HepG2 (cell line): ENCODE measurements around the gene POU2AF2. TPM values are rescaled to one million over a fixed set of nuclear protein-coding genes. Genes with fewer than 3 reads are reported as not detected.

Experiments used
- ARNT2 ChIP-seq: sonication (generic); formaldehyde crosslinking; IDR thresholded peaks from 2 replicates; pipeline ENCODE4 v1.8.0; 2022; ENCODE audit warnings: mild to moderate bottlenecking, low read depth, missing genetic modification reagents, moderate library complexity
- CHD2 ChIP-seq: IDR thresholded peaks from 2 replicates; pipeline ENCODE4 v1.6.1; 2011; ENCODE audit warnings: low read depth, low read length, improper control_type of control experiment
- CREM ChIP-seq, 2 experiments: sonication (generic) in 1 of 2; formaldehyde crosslinking in 1 of 2; IDR thresholded peaks; 2 replicates each; pipeline versions ENCODE4 v1.4.0 to v1.6.1; 2016 to 2020; ENCODE audit warnings: antibody characterized with exemption in 1 of 2, mild to moderate bottlenecking in 1 of 2, missing genetic modification reagents in 1 of 2
- CSRNP1 ChIP-seq: sonication (generic); formaldehyde crosslinking; IDR thresholded peaks from 2 replicates; pipeline ENCODE4 v1.8.1; 2023; ENCODE audit warnings: mild to moderate bottlenecking, missing genetic modification reagents
- EEA1 ChIP-seq: sonication (generic); formaldehyde crosslinking; IDR thresholded peaks from 2 replicates; pipeline ENCODE4 v1.5.1; 2020; ENCODE audit warnings: mild to moderate bottlenecking, missing genetic modification reagents, borderline replicate concordance
- ETV5 ChIP-seq: IDR thresholded peaks from 2 replicates; pipeline ENCODE4 v1.6.1; 2018; ENCODE audit warnings: missing biosample characterization, missing genetic modification reagents, inconsistent platforms, borderline replicate concordance
- JARID2 ChIP-seq: sonication (generic); formaldehyde crosslinking; IDR thresholded peaks from 2 replicates; pipeline ENCODE4 v1.8.1; 2023; ENCODE audit warnings: missing genetic modification reagents, inconsistent platforms; ENCODE audit not compliant: insufficient replicate concordance
- KAT2B ChIP-seq: fragments of 150-350 bp; IDR thresholded peaks from 2 replicates; pipeline ENCODE4 v1.6.1; 2014; ENCODE audit warnings: low read depth, low read length, borderline replicate concordance
- KDM5A ChIP-seq: fragments of 200-600 bp; sonication (generic); IDR thresholded peaks from 2 replicates; pipeline ENCODE4 v1.7.0; 2018; ENCODE audit warnings: antibody characterized with exemption, mild to moderate bottlenecking, low read length, borderline replicate concordance
- SRY ChIP-seq: sonication (generic); formaldehyde crosslinking; IDR thresholded peaks from 2 replicates; pipeline ENCODE4 v1.8.0; 2022; ENCODE audit warnings: mild to moderate bottlenecking, missing genetic modification reagents
- STAG1 ChIP-seq: sonication (generic); formaldehyde crosslinking; IDR thresholded peaks from 2 replicates; pipeline ENCODE4 v1.4.0; 2020; ENCODE audit warnings: missing genetic modification reagents
- TBX3 ChIP-seq: fragments of 450-650 bp; IDR thresholded peaks from 2 replicates; pipeline ENCODE4 v1.6.1; 2017; ENCODE audit warnings: antibody characterized with exemption, mild to moderate bottlenecking, inconsistent platforms, borderline replicate concordance
- ZBTB26 ChIP-seq: IDR thresholded peaks from 2 replicates; pipeline ENCODE4 v1.6.1; 2016; ENCODE audit warnings: missing compliant biosample characterization, missing genetic modification reagents, borderline replicate concordance
- ZNF207 ChIP-seq: fragments of 450-650 bp; IDR thresholded peaks from 2 replicates; pipeline ENCODE4 v1.6.1; 2016; ENCODE audit warnings: antibody characterized with exemption, borderline replicate concordance
- ZNF609 ChIP-seq: sonication (generic); formaldehyde crosslinking; IDR thresholded peaks from 2 replicates; pipeline ENCODE4 v1.4.0; 2020; ENCODE audit warnings: mild to moderate bottlenecking, missing genetic modification reagents, borderline replicate concordance
- ZNF670 ChIP-seq: sonication (generic); formaldehyde crosslinking; IDR thresholded peaks from 2 replicates; pipeline ENCODE4 v1.8.0; 2022; ENCODE audit warnings: mild to moderate bottlenecking, missing genetic modification reagents, borderline replicate concordance
- ZNF687 ChIP-seq: sonication (generic); formaldehyde crosslinking; IDR thresholded peaks from 2 replicates; pipeline ENCODE4 v1.5.1; 2020; ENCODE audit warnings: mild to moderate bottlenecking, missing genetic modification reagents, moderate library complexity
- polyA plus RNA-seq, 8 experiments: library from polyadenylated mRNA; depleted of rRNA in 3 of 8; stranded (reverse) in 7 of 8; unstranded in 1 of 8; fragments of >200 nt; fragmentation: Illumina TruSeq in 4 of 8; extraction: Trizol in 4 of 8; gene quantifications; 2 replicates each; pipeline versions ENCODE4 v1.2.1 to v1.2.3, GENCODE V29; 2011 to 2016; ENCODE audit warnings: low read depth in 4 of 8, missing spikeins in 1 of 8, mixed read lengths in 1 of 8; ENCODE audit not compliant: insufficient read depth in 1 of 8
- total RNA-seq, 5 experiments: library from RNA; depleted of rRNA; stranded (reverse); fragments of >200 nt; fragmentation: Illumina TruSeq; extraction: Trizol; gene quantifications; 2 replicates each; pipeline ENCODE4 v1.2.3, GENCODE V29; 2016; ENCODE audit warnings: low read depth in 1 of 5

POU2AF2 gene
- total and polyA plus RNA-seq, 2 of the 13 experiments (the other 11 are each of a cell fraction or from before 2014, with no cell fraction given), result 0.11 TPM; not detected in 1

- no peak for TF ChIP-seq CSRNP1 (CRISPR knock-in tag)
- TF ChIP-seq EEA1 (CRISPR knock-in tag), result no peak
- TF ChIP-seq ZBTB26 (CRISPR knock-in tag), result no peak
- no peak for TF ChIP-seq JARID2 (CRISPR knock-in tag)
- TF ChIP-seq ZNF670 (CRISPR knock-in tag), result no peak
- 0 out of 2 replicates have a peak, but pooled peaks have one; percentile 21 for TF ChIP-seq CREM (IDR thresholded peaks at IDR 0.05)
- TF ChIP-seq CREM (CRISPR knock-in tag; IDR thresholded peaks at IDR 0.05), result no peak
- TF ChIP-seq SRY (CRISPR knock-in tag), result no peak
- TF ChIP-seq TBX3, result no peak
- TF ChIP-seq ZNF609, result no peak
- no peak for TF ChIP-seq STAG1 (CRISPR knock-in tag)
- peak; percentile 67 for TF ChIP-seq ZNF687
- TF ChIP-seq KAT2B, result no peak
- TF ChIP-seq KDM5A, result no peak
- peak; percentile 41; the same call in 1 of the 2 replicates for TF ChIP-seq ETV5
- no peak for TF ChIP-seq ARNT2 (CRISPR knock-in tag)
- TF ChIP-seq CHD2, result no peak
- no peak for TF ChIP-seq ZNF207
Measured at GRCh38 chr11:111330234-111330893, 84.8 kb downstream of the POU2AF2 start (continued).
